HG03342 (cell line): Measurements from ENCODE around the gene KCNG3.

Experiments used
- ATAC-seq: cut with Tn5 transposase; IDR thresholded peaks from one replicate; pipeline ENCODE4 v1.9.1; 2021; ENCODE audit warnings: mild to moderate bottlenecking, moderate library complexity; ENCODE audit not compliant: unreplicated experiment

The KCNG3 gene

GRCh38 chr2:42488297-42488696, 5.5 kb downstream of the KCNG3 start:
- no peak for ATAC-seq

- no peak for ATAC-seq
These were observed 7.5 kb downstream of the KCNG3 start for GRCh38 chr2:42486145-42486906.

GRCh38 chr2:42480402-42480801, 13.4 kb downstream of the KCNG3 start:
- ATAC-seq: no peak

GRCh38 chr2:42474765-42475454, 18.9 kb downstream of the KCNG3 start:
- no peak for ATAC-seq

GRCh38 chr2:42470706-42471105, 23.1 kb downstream of the KCNG3 start:
- ATAC-seq: no peak

- no peak for ATAC-seq
These were observed 29.2 kb downstream of the KCNG3 start for GRCh38 chr2:42464631-42465030.

GRCh38 chr2:42463570-42463969, 30.2 kb downstream of the KCNG3 start:
- no peak for ATAC-seq

- no peak for ATAC-seq
These were observed 34.5 kb downstream of the KCNG3 start for GRCh38 chr2:42459296-42459695.

GRCh38 chr2:42458396-42458795, 35.4 kb downstream of the KCNG3 start:
- no peak for ATAC-seq

- no peak for ATAC-seq
These were observed 36.8 kb downstream of the KCNG3 start for GRCh38 chr2:42457011-42457410.

GRCh38 chr2:42456126-42456839, 37.5 kb downstream of the KCNG3 start:
- no peak for ATAC-seq

GRCh38 chr2:42452545-42452944, 41.2 kb downstream of the KCNG3 start:
- no peak for ATAC-seq

GRCh38 chr2:42450136-42450535, 43.6 kb downstream of the KCNG3 start:
- ATAC-seq: no peak

GRCh38 chr2:42449163-42450087, 44.4 kb downstream of the KCNG3 start:
- no peak for ATAC-seq

GRCh38 chr2:42448163-42448562, 45.6 kb downstream of the KCNG3 start:
- ATAC-seq: no peak

- ATAC-seq: no peak
These were observed 47.1 kb downstream of the KCNG3 start for GRCh38 chr2:42446503-42447271.

- ATAC-seq: no peak
These were observed 49.9 kb downstream of the KCNG3 start for GRCh38 chr2:42443718-42444399.

GRCh38 chr2:42442774-42443173, 51.0 kb downstream of the KCNG3 start:
- no peak for ATAC-seq

GRCh38 chr2:42438685-42439084, 55.1 kb downstream of the KCNG3 start:
- ATAC-seq: no peak
